Brain microvascular endothelial cell (primary cell): Measurements from ENCODE around the gene AGO3.

Experiments used
- DNase-seq: peaks from one replicate; pipeline ENCODE4 v3.0.0-alpha.2; 2020
- H3K27ac ChIP-seq: fragments of 250-450 bp; sonication (Bioruptor Pico); 2 replicates; pipeline ENCODE4 v1.5.1; 2020; ENCODE audit warnings: mild to moderate bottlenecking, moderate library complexity
- H3K27me3 ChIP-seq: fragments of 250-450 bp; sonication (Bioruptor Pico); replicated peaks from 2 replicates; pipeline ENCODE4 v1.5.1; 2020; ENCODE audit warnings: mild to moderate bottlenecking
- H3K36me3 ChIP-seq: fragments of 250-450 bp; sonication (Bioruptor Pico); replicated peaks from 2 replicates; pipeline ENCODE4 v1.5.1; 2020; ENCODE audit warnings: mild to moderate bottlenecking
- H3K4me3 ChIP-seq: 2 replicates; pipeline ENCODE4 v1.5.1; 2011; ENCODE audit warnings: low read depth, mild to moderate bottlenecking, control low read depth, low read length, moderate library complexity
- in situ Hi-C: cut with HindIII; loops from 2 replicates; pipeline ENCODE4 v1.10.0; 2017; ENCODE audit warnings: low sequenced_read_pairs, low pct_ligation_motif_present
- TF ChIP-seq, protein P1 (sequence below): IDR thresholded peaks from 2 replicates; pipeline ENCODE4 v1.5.1; 2011; ENCODE audit warnings: low read depth, mild to moderate bottlenecking, moderate library complexity, low read length, control low read depth, inconsistent platforms; ENCODE audit errors: missing control alignments

The AGO3 gene

DNA sequence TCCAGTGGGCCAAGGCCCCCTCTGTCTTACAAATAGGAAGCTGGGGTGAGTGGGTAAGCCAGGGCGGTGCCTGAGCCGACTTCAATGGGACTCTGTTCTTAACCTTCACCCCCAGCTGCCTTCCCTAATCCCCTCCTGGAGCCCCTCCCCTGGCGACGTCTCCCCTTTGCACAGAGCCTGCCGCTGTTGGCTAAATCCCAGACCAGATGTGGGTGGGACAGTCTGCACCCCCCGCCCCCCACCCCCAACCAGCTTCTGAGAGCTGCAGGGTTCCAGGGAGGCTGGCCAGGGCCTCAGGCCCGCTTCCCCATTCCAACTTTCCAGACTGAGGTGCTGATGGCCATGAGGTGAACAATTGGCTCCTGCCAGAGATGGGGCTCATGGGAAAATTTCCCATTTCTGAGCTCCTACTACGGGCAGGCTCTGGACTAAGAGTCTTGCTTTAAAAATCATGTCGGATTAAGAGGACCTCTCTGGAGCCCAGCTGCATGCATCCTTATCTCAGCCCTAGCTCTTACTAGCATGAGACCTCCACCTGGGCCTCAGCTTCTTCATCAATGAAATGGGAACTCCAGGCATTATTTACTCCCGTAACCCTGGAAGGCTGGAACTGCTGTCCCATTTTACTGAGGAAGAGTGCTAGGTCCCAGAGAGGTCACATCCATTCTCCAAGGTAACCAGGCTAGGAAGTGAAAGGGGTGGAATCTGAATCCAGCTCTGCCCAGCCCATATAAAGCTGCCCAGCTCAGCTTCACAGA, 187.7 kb downstream of the AGO3 start:
- H3K27ac ChIP-seq = no peak overlapping the region
- H3K36me3 ChIP-seq = no peaks in the 10 kb centered on the region
- H3K27me3 ChIP-seq = no peaks in the 10 kb centered on the region
- TF ChIP-seq, protein P1, sequence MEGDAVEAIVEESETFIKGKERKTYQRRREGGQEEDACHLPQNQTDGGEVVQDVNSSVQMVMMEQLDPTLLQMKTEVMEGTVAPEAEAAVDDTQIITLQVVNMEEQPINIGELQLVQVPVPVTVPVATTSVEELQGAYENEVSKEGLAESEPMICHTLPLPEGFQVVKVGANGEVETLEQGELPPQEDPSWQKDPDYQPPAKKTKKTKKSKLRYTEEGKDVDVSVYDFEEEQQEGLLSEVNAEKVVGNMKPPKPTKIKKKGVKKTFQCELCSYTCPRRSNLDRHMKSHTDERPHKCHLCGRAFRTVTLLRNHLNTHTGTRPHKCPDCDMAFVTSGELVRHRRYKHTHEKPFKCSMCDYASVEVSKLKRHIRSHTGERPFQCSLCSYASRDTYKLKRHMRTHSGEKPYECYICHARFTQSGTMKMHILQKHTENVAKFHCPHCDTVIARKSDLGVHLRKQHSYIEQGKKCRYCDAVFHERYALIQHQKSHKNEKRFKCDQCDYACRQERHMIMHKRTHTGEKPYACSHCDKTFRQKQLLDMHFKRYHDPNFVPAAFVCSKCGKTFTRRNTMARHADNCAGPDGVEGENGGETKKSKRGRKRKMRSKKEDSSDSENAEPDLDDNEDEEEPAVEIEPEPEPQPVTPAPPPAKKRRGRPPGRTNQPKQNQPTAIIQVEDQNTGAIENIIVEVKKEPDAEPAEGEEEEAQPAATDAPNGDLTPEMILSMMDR = no peak
- no peak for DNase-seq
- in situ Hi-C loops = no loop called here
- H3K4me3 ChIP-seq = no peak overlapping the region

DNA sequence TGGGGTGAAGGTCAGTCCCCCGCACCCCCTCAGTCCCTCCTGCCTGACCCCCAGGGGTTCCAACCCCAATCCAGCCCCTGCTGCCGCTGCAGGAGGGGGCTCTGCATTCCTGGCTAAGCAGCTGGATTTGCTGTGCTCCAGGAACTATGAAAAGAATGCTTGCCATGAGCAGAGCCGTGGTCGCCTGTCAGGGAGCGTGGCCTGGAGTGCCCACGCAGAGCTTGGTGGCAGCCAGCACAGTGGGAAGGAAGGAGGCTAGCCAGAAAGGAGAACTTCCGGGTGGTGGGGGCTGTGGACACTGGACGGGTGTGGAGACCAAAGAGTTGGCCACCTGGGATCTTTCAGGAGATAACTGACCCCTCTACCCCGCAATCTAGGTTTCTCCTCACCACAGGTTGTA, 188.6 kb downstream of the AGO3 start:
- DNase-seq = no peak
- TF ChIP-seq, protein P1 = no peak
- peaks cover 4% of the 10 kb centered on the region for H3K27me3 ChIP-seq
- in situ Hi-C loops = no loop called here
- H3K36me3 ChIP-seq = no peaks in the 10 kb centered on the region
- H3K27ac ChIP-seq = no peak overlapping the region
- H3K4me3 ChIP-seq = no peak overlapping the region
